ENCODE measurements around the gene TNS3. TPM values are rescaled to one million over a fixed set of nuclear protein-coding genes. Genes with fewer than 3 reads are reported as not detected.

TNS3 gene
- total and polyA plus RNA-seq, 2 of the 13 experiments (the other 11 are each of a cell fraction or from before 2014, with no cell fraction given) = 52.9 to 55.7 TPM

DNA sequence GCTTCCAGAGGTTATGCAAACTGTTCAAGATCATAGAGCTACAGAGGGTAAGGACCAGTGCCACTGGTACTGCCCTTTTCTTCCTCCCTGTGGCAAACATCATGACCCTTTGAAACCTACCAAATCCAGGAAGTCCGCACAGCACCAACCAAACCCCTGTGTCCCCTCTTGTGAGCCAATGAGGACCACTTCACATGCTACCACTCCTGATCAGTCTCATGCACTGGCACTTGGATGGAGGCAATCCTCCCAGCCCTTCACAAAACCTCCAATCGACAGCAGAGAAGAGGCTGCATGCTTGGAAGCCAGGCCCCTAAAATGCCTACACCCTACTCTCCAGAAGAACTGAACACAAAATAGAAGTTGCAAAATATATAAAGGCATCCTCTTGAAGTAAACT, 248.0 kb downstream of the TNS3 start:
- POLR2A ChIA-PET = no interaction called here
- Histone ChIP-seq H4K20me1 (ENCODE audit: insufficient read depth, low read length) (peaks cover 7% of the 10 kb centered on the region), H2AFZ (ENCODE audit: low read length) (no peak overlapping the region), H3K9ac (ENCODE audit: insufficient read depth, low read depth, low read length) (no peak overlapping the region), H3K36me3 (replicated peaks in 1 of 2; ENCODE audit: control insufficient read depth in 1 of 2, insufficient read depth in 2 of 2, low read length in 2 of 2) (peaks cover 51 to 82% of the 10 kb centered on the region in 2 experiments), H3K4me3 (replicated peaks in 1 of 3; ENCODE audit: insufficient read depth in 1 of 3, low read depth in 2 of 3, low read length in 3 of 3) (no peak overlapping the region), H3K27ac (ENCODE audit: extremely low read length, insufficient read depth, low read length) (no peak overlapping the region), H3K79me2 (ENCODE audit: insufficient read depth, low read length) (no peaks in the 10 kb centered on the region), H3K27me3 (ENCODE audit: control insufficient read depth in 1 of 2, insufficient read depth in 2 of 2, low read length in 2 of 2) (no peaks in the 10 kb centered on the region), H3K4me2 (ENCODE audit: low read depth, low read length) (no peak overlapping the region), H3K4me1 (ENCODE audit: insufficient read depth, low read length) (peaks cover 3% of the 10 kb centered on the region; the same call in 1 of the 2 replicates), H3K9me3 (ENCODE audit: low read length) (no peaks in the 10 kb centered on the region)
- BruUV-seq (replicated peaks) = no TSS peak
- in situ Hi-C loops (cut with HindIII; ENCODE audit: extremely low pct_ligation_motif_present, low pct_unique_long_range_greater_than_20kb) (no loop called here), intact Hi-C loops (cut with micrococcal nuclease; ENCODE audit: unreplicated experiment) (no loop called here)
- ATAC-seq (no peak), FAIRE-seq (no peak), DNase-seq (ENCODE audit: low spot score) (no peak)
- TF ChIP-seq RBM22 (optimal IDR thresholded peaks at IDR 0.05; ENCODE audit: low read length) (peak; percentile 29), NFE2 (CRISPR knock-in tag; IDR thresholded peaks at IDR 0.05) (no peak)
- CTCF ChIA-PET (ENCODE audit: low intra/inter-chr PET ratio, low total read pairs) = no interaction called here
- whole genome bisulfite sequencing (ENCODE audit: low lambda C conversion rate) = 100% methylated on average over 1 of the region's 2 CpGs

GRCh38 chr7:47333554-47333887, 248.4 kb downstream of the TNS3 start:
- 93% methylated on average over 2 of the region's 2 CpGs for WGBS (ENCODE audit: low lambda C conversion rate)
- H3K4me2 ChIP-seq (ENCODE audit: low read depth, low read length) = no peak overlapping the region
- in situ Hi-C loops (cut with HindIII; ENCODE audit: extremely low pct_ligation_motif_present, low pct_unique_long_range_greater_than_20kb) = no loop called here
- BruUV-seq (replicated peaks) = no TSS peak
- FAIRE-seq (no peak), DNase-seq (ENCODE audit: low spot score) (no peak), ATAC-seq (no peak)
- ChIA-PET POLR2A (no interaction called here), CTCF (ENCODE audit: low intra/inter-chr PET ratio, low total read pairs) (no interaction called here)
- peaks cover 7% of the 10 kb centered on the region; the same call in 1 of the 2 replicates for H3K4me1 ChIP-seq (ENCODE audit: insufficient read depth, low read length)
- H2AFZ ChIP-seq (ENCODE audit: low read length) = no peak overlapping the region
- H3K79me2 ChIP-seq (ENCODE audit: insufficient read depth, low read length) = no peaks in the 10 kb centered on the region
- H4K20me1 ChIP-seq (ENCODE audit: insufficient read depth, low read length) = peaks cover 7% of the 10 kb centered on the region
- H3K27me3 ChIP-seq (ENCODE audit: control insufficient read depth in 1 of 2, insufficient read depth in 2 of 2, low read length in 2 of 2) = no peaks in the 10 kb centered on the region
- H3K9ac ChIP-seq (ENCODE audit: insufficient read depth, low read depth, low read length) = no peak overlapping the region
- peaks cover 53 to 83% of the 10 kb centered on the region in 2 experiments for H3K36me3 ChIP-seq (replicated peaks in 1 of 2; ENCODE audit: control insufficient read depth in 1 of 2, insufficient read depth in 2 of 2, low read length in 2 of 2)
- intact Hi-C loops (cut with micrococcal nuclease; ENCODE audit: unreplicated experiment) = no loop called here
- H3K9me3 ChIP-seq (ENCODE audit: low read length) = no peaks in the 10 kb centered on the region
- no peak overlapping the region for H3K4me3 ChIP-seq (replicated peaks in 1 of 3; ENCODE audit: insufficient read depth in 1 of 3, low read depth in 2 of 3, low read length in 3 of 3)
- no peak overlapping the region for H3K27ac ChIP-seq (ENCODE audit: extremely low read length, insufficient read depth, low read length)
- TF ChIP-seq ZSCAN22 (CRISPR knock-in tag; IDR thresholded peaks at IDR 0.05) (no peak), MED13 (CRISPR knock-in tag; IDR thresholded peaks at IDR 0.05) (no peak), GZF1 (CRISPR knock-in tag; IDR thresholded peaks at IDR 0.05) (no peak), GPN1 (CRISPR knock-in tag; IDR thresholded peaks at IDR 0.05; ENCODE audit: borderline replicate concordance) (no peak), SP5 (CRISPR knock-in tag; IDR thresholded peaks at IDR 0.05; ENCODE audit: borderline replicate concordance, low read depth) (no peak), SP140L (CRISPR knock-in tag; IDR thresholded peaks at IDR 0.05; ENCODE audit: borderline replicate concordance) (no peak)

All from HepG2 (cell line).